Common myeloid progenitor, CD34-positive (primary cell): ENCODE measurements around the gene TOM1L2.

Experiments used
- CTCF ChIA-PET: fragments of 350-600 bp; sonication (Branson Sonifier 250); formaldehyde crosslinking; loops from one replicate; lab custom pipeline; 2021; ENCODE audit warnings: antibody characterized with exemption; lab: Charles Lee
- POLR2A ChIA-PET: fragments of 350-600 bp; sonication (Branson Sonifier 250); formaldehyde crosslinking; loops from one replicate; lab custom pipeline; 2021; ENCODE audit warnings: antibody characterized with exemption; lab: Charles Lee
- DNase-seq, 3 donors: peaks; one replicate each; pipeline versions ENCODE4 v3.0.0 to v3.0.0-alpha.2; 2013
- H3K27ac ChIP-seq, 2 experiments: 1 replicate in 1 of 2; 2 replicates in 1 of 2; pipeline ENCODE4 v1.7.0; 2013; ENCODE audit warnings: inconsistent platforms in 2 of 2, low read length in 2 of 2, mild to moderate bottlenecking in 2 of 2, low read depth in 1 of 2, moderate library complexity in 1 of 2; ENCODE audit not compliant: severe bottlenecking in 2 of 2, insufficient read depth in 1 of 2, poor library complexity in 1 of 2
- H3K27me3 ChIP-seq, 5 experiments: replicated peaks in 2 of 5; 1 replicate in 3 of 5; 2 replicates in 2 of 5; pipeline versions ENCODE4 v1.6.1 to v1.7.0; 2013; ENCODE audit warnings: low read length in 4 of 5, mild to moderate bottlenecking in 2 of 5, moderate library complexity in 2 of 5, inconsistent platforms in 1 of 5; ENCODE audit not compliant: insufficient read depth in 5 of 5, control insufficient read depth in 4 of 5
- H3K36me3 ChIP-seq, 4 experiments: 1 replicate in 2 of 4; 2 replicates in 2 of 4; pipeline versions ENCODE4 v1.6.1 to v1.7.0; 2013; ENCODE audit warnings: low read length in 3 of 4, control low read depth in 1 of 4, mild to moderate bottlenecking in 1 of 4; ENCODE audit not compliant: control insufficient read depth in 4 of 4, insufficient read depth in 4 of 4
- H3K4me1 ChIP-seq, 4 experiments: 1 replicate in 3 of 4; 2 replicates in 1 of 4; pipeline versions ENCODE4 v1.6.1 to v1.7.1; 2013; ENCODE audit warnings: low read length in 3 of 4, mild to moderate bottlenecking in 3 of 4, control low read depth in 1 of 4, inconsistent platforms in 1 of 4, moderate library complexity in 1 of 4; ENCODE audit not compliant: control insufficient read depth in 4 of 4, insufficient read depth in 4 of 4; ENCODE audit errors: control extremely low read depth in 1 of 4
- H3K4me3 ChIP-seq, 7 experiments: 1 replicate in 4 of 7; 2 replicates in 3 of 7; pipeline versions ENCODE4 v1.5.1 to v1.7.0; 2013; ENCODE audit warnings: mild to moderate bottlenecking in 7 of 7, low read length in 6 of 7, moderate library complexity in 6 of 7, inconsistent platforms in 2 of 7, low read depth in 2 of 7, control low read depth in 1 of 7; ENCODE audit not compliant: insufficient read depth in 4 of 7, control insufficient read depth in 1 of 7; ENCODE audit errors: extremely low read depth in 1 of 7
- H3K9me3 ChIP-seq, 5 experiments: 1 replicate in 4 of 5; 2 replicates in 1 of 5; pipeline versions ENCODE4 v1.6.1 to v1.7.1; 2013; ENCODE audit warnings: low read length in 4 of 5, mild to moderate bottlenecking in 2 of 5, inconsistent platforms in 1 of 5, low read depth in 1 of 5, moderate library complexity in 1 of 5; ENCODE audit not compliant: control insufficient read depth in 4 of 5, insufficient read depth in 2 of 5; ENCODE audit errors: control extremely low read depth in 1 of 5
- WGBS: methylation state at CpG from one replicate; pipeline ENCODE4 v1.1.5; 2013; ENCODE audit not compliant: insufficient coverage; 5-methylcytosine and 5-hydroxymethylcytosine counted together

The TOM1L2 gene

GRCh38 chr17:17975436-17975835, 3.2 kb upstream of the TOM1L2 start:
- H3K36me3 ChIP-seq, result no peaks in the 10 kb centered on the region
- DNase-seq, result peak in 2 of 3 donors; percentile 25 to 32
- H3K27me3 ChIP-seq, result no peaks in the 10 kb centered on the region
- CTCF ChIA-PET, result no interaction called here
- no peak overlapping the region for H3K27ac ChIP-seq
- 72% methylated on average over 4 of the region's 8 CpGs for WGBS
- POLR2A ChIA-PET, result no interaction called here
- peaks cover 10 to 30% (median 26%) of the 10 kb centered on the region in 4 experiments for H3K4me1 ChIP-seq
- H3K9me3 ChIP-seq, result no peaks in the 10 kb centered on the region
- no peak overlapping the region for H3K4me3 ChIP-seq

GRCh38 chr17:17972952-17973254, 703 bp upstream of the TOM1L2 start:
- H3K27ac ChIP-seq, result peak overlapping the region; percentile 74 to 87
- H3K4me1 ChIP-seq, result peaks cover 10 to 21% (median 17%) of the 10 kb centered on the region in 4 experiments
- no peaks in the 10 kb centered on the region for H3K27me3 ChIP-seq
- ChIA-PET POLR2A (no interaction called here), CTCF (interaction anchor here (1.8 kb wide), 1 partner anchor 11 kb away, joined by 4 read pairs; no protein-coding TSS in a partner anchor)
- no peaks in the 10 kb centered on the region for H3K9me3 ChIP-seq
- WGBS, result 0% methylated on average over 7 of the region's 13 CpGs
- peak overlapping the region; percentile 47 to 92 (median 76) for H3K4me3 ChIP-seq
- no peaks in the 10 kb centered on the region for H3K36me3 ChIP-seq
- no peak for DNase-seq

GRCh38 chr17:17971431-17972125, 622 bp downstream of the TOM1L2 start:
- Histone ChIP-seq H3K4me3 (peak overlapping the region; percentile 23 to 90 (median 78)), H3K9me3 (no peaks in the 10 kb centered on the region), H3K36me3 (no peaks in the 10 kb centered on the region), H3K4me1 (peaks cover 10 to 21% (median 17%) of the 10 kb centered on the region in 4 experiments), H3K27me3 (no peaks in the 10 kb centered on the region), H3K27ac (peak overlapping the region; percentile 58 to 77)
- WGBS, result 0% methylated on average over 28 of the region's 33 CpGs
- DNase-seq, result peak in 1 of 3 donors; percentile 13
- ChIA-PET CTCF (interaction anchor here (1.0 kb wide), 1 partner anchor 13 kb away, joined by 4 read pairs; no protein-coding TSS in a partner anchor), POLR2A (interaction anchor here (0.7 to 1.0 kb wide), 2 partner anchors 101 to 133 kb away, joined by 3 to 4 read pairs; no protein-coding TSS in a partner anchor)

- ChIA-PET POLR2A (no interaction called here), CTCF (interaction anchor here (1.0 kb wide), 1 partner anchor 12 kb away, joined by 4 read pairs; no protein-coding TSS in a partner anchor)
- H3K27me3 ChIP-seq, result no peaks in the 10 kb centered on the region
- H3K4me1 ChIP-seq, result peaks cover 10 to 21% (median 17%) of the 10 kb centered on the region in 4 experiments
- H3K27ac ChIP-seq, result no peak overlapping the region
- no peaks in the 10 kb centered on the region for H3K36me3 ChIP-seq
- no peak for DNase-seq
- WGBS, result 100% methylated on average over 1 of the region's 1 CpG
- H3K4me3 ChIP-seq, result peak overlapping the region in 5 of 7 experiments; percentile 23 to 90 (median 79)
- H3K9me3 ChIP-seq, result no peaks in the 10 kb centered on the region
Measured at GRCh38 chr17:17970699-17971430, 1.3 kb downstream of the TOM1L2 start.

GRCh38 chr17:17966399-17966798, 5.8 kb downstream of the TOM1L2 start:
- no peaks in the 10 kb centered on the region for H3K9me3 ChIP-seq
- H3K4me3 ChIP-seq, result no peak overlapping the region
- ChIA-PET POLR2A (no interaction called here), CTCF (interaction anchor here (1.0 to 1.7 kb wide), 3 partner anchors 13 to 32 kb away, joined by 3 to 4 read pairs (median 3); no protein-coding TSS in a partner anchor)
- H3K27me3 ChIP-seq, result no peaks in the 10 kb centered on the region
- H3K4me1 ChIP-seq, result peaks cover 6 to 12% (median 7%) of the 10 kb centered on the region in 4 experiments
- 100% methylated on average over 2 of the region's 3 CpGs for WGBS
- no peak overlapping the region for H3K27ac ChIP-seq
- no peak for DNase-seq
- no peaks in the 10 kb centered on the region for H3K36me3 ChIP-seq

GRCh38 chr17:17965152-17965721, 7.0 kb downstream of the TOM1L2 start:
- DNase-seq, result no peak
- H3K4me3 ChIP-seq, result no peak overlapping the region
- H3K27ac ChIP-seq, result no peak overlapping the region
- H3K27me3 ChIP-seq, result no peaks in the 10 kb centered on the region
- CTCF ChIA-PET, result interaction anchor here (1.0 to 1.7 kb wide), 3 partner anchors 14 to 30 kb away, joined by 3 to 4 read pairs (median 3); no protein-coding TSS in a partner anchor
- no peaks in the 10 kb centered on the region for H3K36me3 ChIP-seq
- POLR2A ChIA-PET, result no interaction called here
- peaks cover 0 to 5% (median 3%) of the 10 kb centered on the region in 4 experiments for H3K4me1 ChIP-seq
- H3K9me3 ChIP-seq, result no peaks in the 10 kb centered on the region
- WGBS, result 83% methylated on average over 2 of the region's 2 CpGs
